Measurements from ENCODE around the gene TOLLIP. TPM values are rescaled to one million over a fixed set of nuclear protein-coding genes. Genes with fewer than 3 reads are reported as not detected.
"Not testable (repeated sequence)": the region's sequence is repeated elsewhere in the genome, so short reads cannot be mapped to it uniquely, and the experiment has no call there.

The TOLLIP gene
- total RNA-seq (11.9 TPM), polyA plus RNA-seq (ENCODE audit: insufficient read depth in 1 of 8, insufficient read length in 8 of 8, low replicate concordance in 1 of 8) (10 to 100 TPM; 22.1 to 29.8 (median 26.2) TPM)
- long read RNA-seq, donor 1, transcript TOLLIP-202 (6 exons, 3,617 nt), result major isoform, 8 of 10 reads
- long read RNA-seq, donor 1, partial matches to known transcripts, result 0 of 10 reads
- long read RNA-seq, donor 1, other reads (novel, unspliced or antisense), result 0 of 10 reads
- long read RNA-seq, donor 2, partial matches to known transcripts, result 0 of 3 reads
- long read RNA-seq, donor 2, other reads (novel, unspliced or antisense), result 0 of 3 reads
- long read RNA-seq, donor 3, transcript TOLLIP-202 (6 exons, 3,617 nt), result major isoform, 22 of 23 reads
- long read RNA-seq, donor 3, partial matches to known transcripts, result 0 of 23 reads
- long read RNA-seq, donor 3, other reads (novel, unspliced or antisense), result 0 of 23 reads
- long read RNA-seq, donor 4, transcript TOLLIP-202 (6 exons, 3,617 nt), result major isoform, 12 of 13 reads
- long read RNA-seq, donor 4, partial matches to known transcripts, result 0 of 13 reads
- long read RNA-seq, donor 4, other reads (novel, unspliced or antisense), result 0 of 13 reads
- long read RNA-seq, donor 5, transcript TOLLIP-202 (6 exons, 3,617 nt), result major isoform, 32 of 33 reads
- long read RNA-seq, donor 5, partial matches to known transcripts, result 0 of 33 reads
- long read RNA-seq, donor 5, other reads (novel, unspliced or antisense), result 0 of 33 reads
- long read RNA-seq, donor 6, transcript TOLLIP-202 (6 exons, 3,617 nt), result major isoform, 21 of 22 reads
- long read RNA-seq, donor 6, partial matches to known transcripts, result 0 of 22 reads
- long read RNA-seq, donor 6, other reads (novel, unspliced or antisense), result 0 of 22 reads
- long read RNA-seq, donor 7, transcript TOLLIP-202 (6 exons, 3,617 nt), result major isoform, 11 of 14 reads
- long read RNA-seq, donor 7, partial matches to known transcripts, result 0 of 14 reads
- long read RNA-seq, donor 7, other reads (novel, unspliced or antisense), result 0 of 14 reads
- long read RNA-seq, donor 8, transcript TOLLIP-202 (6 exons, 3,617 nt), result major isoform, 9 of 9 reads
- long read RNA-seq, donor 8, partial matches to known transcripts, result 0 of 9 reads
- long read RNA-seq, donor 8, other reads (novel, unspliced or antisense), result 0 of 9 reads
- long read RNA-seq, donor 9, transcript TOLLIP-202 (6 exons, 3,617 nt), result major isoform, 9 of 10 reads
- long read RNA-seq, donor 9, partial matches to known transcripts, result 0 of 10 reads
- long read RNA-seq, donor 9, other reads (novel, unspliced or antisense), result 0 of 10 reads
- long read RNA-seq, donor 10, transcript TOLLIP-202 (6 exons, 3,617 nt), result major isoform, 16 of 22 reads
- long read RNA-seq, donor 10, partial matches to known transcripts, result 6 of 22 reads
- long read RNA-seq, donor 10, other reads (novel, unspliced or antisense), result 0 of 22 reads
- long read RNA-seq, donor 11, transcript TOLLIP-202 (6 exons, 3,617 nt), result major isoform, 10 of 10 reads
- long read RNA-seq, donor 11, partial matches to known transcripts, result 0 of 10 reads
- long read RNA-seq, donor 11, other reads (novel, unspliced or antisense), result 0 of 10 reads

- Histone ChIP-seq H3K36me3 (ENCODE audit: control insufficient read depth, insufficient read depth, low read length) (peaks cover 9% of the 10 kb centered on the region), H3K4me3 (ENCODE audit: low read length) (peak within 1 kb of the TSS; percentile 75), H3K27ac (ENCODE audit: low read length) (peak within 1 kb of the TSS; percentile 80), H3K27me3 (ENCODE audit: control insufficient read depth, insufficient read depth, low read length) (no peaks in the 10 kb centered on the region), H3K9me3 (replicated peaks; ENCODE audit: control insufficient read depth, low read depth, low read length) (peaks cover 13% of the 10 kb centered on the region), H3K4me1 (ENCODE audit: control insufficient read depth, insufficient read depth, low read length) (peaks cover 23% of the 10 kb centered on the region)
- peak; percentile 98 for DNase-seq
- WGBS (ENCODE audit: insufficient coverage), result 1% methylated on average over 97 of the region's 97 CpGs
Observed at GRCh38 chr11:1309498-1310317, at the start of gene TOLLIP. TOLLIP (minus strand) TSS chr11:1309632; CDS start chr11:1309498, 134 bp downstream.

- not testable (repeated sequence) for H3K27me3 ChIP-seq (ENCODE audit: control insufficient read depth, insufficient read depth, low read length); H3K4me3 ChIP-seq (ENCODE audit: low read length); H3K4me1 ChIP-seq (ENCODE audit: control insufficient read depth, insufficient read depth, low read length); H3K9me3 ChIP-seq (replicated peaks; ENCODE audit: control insufficient read depth, low read depth, low read length); H3K36me3 ChIP-seq (ENCODE audit: control insufficient read depth, insufficient read depth, low read length); DNase-seq; H3K27ac ChIP-seq (ENCODE audit: low read length)
- 90% methylated on average over 10 of the region's 17 CpGs for WGBS (ENCODE audit: insufficient coverage)
Observed at GRCh38 chr11:1358931-1359330, 49.5 kb upstream of the TOLLIP start.

- no peaks in the 10 kb centered on the region for H3K36me3 ChIP-seq (ENCODE audit: control insufficient read depth, insufficient read depth, low read length)
- DNase-seq, result peak; percentile 48
- no peaks in the 10 kb centered on the region for H3K4me1 ChIP-seq (ENCODE audit: control insufficient read depth, insufficient read depth, low read length)
- peaks cover 1% of the 10 kb centered on the region for H3K9me3 ChIP-seq (replicated peaks; ENCODE audit: control insufficient read depth, low read depth, low read length)
- peaks cover 7% of the 10 kb centered on the region for H3K27me3 ChIP-seq (ENCODE audit: control insufficient read depth, insufficient read depth, low read length)
- no peak overlapping the region for H3K27ac ChIP-seq (ENCODE audit: low read length)
- WGBS (ENCODE audit: insufficient coverage), result 49% methylated on average over 16 of the region's 16 CpGs
- no peak overlapping the region for H3K4me3 ChIP-seq (ENCODE audit: low read length)
Observed at GRCh38 chr11:1358286-1358685, 48.9 kb upstream of the TOLLIP start.

GRCh38 chr11:1356478-1356960, 47.1 kb upstream of the TOLLIP start:
- Histone ChIP-seq H3K36me3 (ENCODE audit: control insufficient read depth, insufficient read depth, low read length) (no peaks in the 10 kb centered on the region), H3K27ac (ENCODE audit: low read length) (no peak overlapping the region), H3K9me3 (replicated peaks; ENCODE audit: control insufficient read depth, low read depth, low read length) (no peaks in the 10 kb centered on the region), H3K4me3 (ENCODE audit: low read length) (no peak overlapping the region), H3K4me1 (ENCODE audit: control insufficient read depth, insufficient read depth, low read length) (no peaks in the 10 kb centered on the region), H3K27me3 (ENCODE audit: control insufficient read depth, insufficient read depth, low read length) (peaks cover 7% of the 10 kb centered on the region)
- 81% methylated on average over 13 of the region's 13 CpGs for WGBS (ENCODE audit: insufficient coverage)
- no peak for DNase-seq

GRCh38 chr11:1356007-1356435, 46.6 kb upstream of the TOLLIP start:
- H3K9me3 ChIP-seq (replicated peaks; ENCODE audit: control insufficient read depth, low read depth, low read length), result no peaks in the 10 kb centered on the region
- H3K4me1 ChIP-seq (ENCODE audit: control insufficient read depth, insufficient read depth, low read length), result no peaks in the 10 kb centered on the region
- H3K27ac ChIP-seq (ENCODE audit: low read length), result no peak overlapping the region
- WGBS (ENCODE audit: insufficient coverage), result 90% methylated on average over 10 of the region's 14 CpGs
- H3K4me3 ChIP-seq (ENCODE audit: low read length), result no peak overlapping the region
- H3K27me3 ChIP-seq (ENCODE audit: control insufficient read depth, insufficient read depth, low read length), result peaks cover 7% of the 10 kb centered on the region
- no peaks in the 10 kb centered on the region for H3K36me3 ChIP-seq (ENCODE audit: control insufficient read depth, insufficient read depth, low read length)
- no peak for DNase-seq

DNA sequence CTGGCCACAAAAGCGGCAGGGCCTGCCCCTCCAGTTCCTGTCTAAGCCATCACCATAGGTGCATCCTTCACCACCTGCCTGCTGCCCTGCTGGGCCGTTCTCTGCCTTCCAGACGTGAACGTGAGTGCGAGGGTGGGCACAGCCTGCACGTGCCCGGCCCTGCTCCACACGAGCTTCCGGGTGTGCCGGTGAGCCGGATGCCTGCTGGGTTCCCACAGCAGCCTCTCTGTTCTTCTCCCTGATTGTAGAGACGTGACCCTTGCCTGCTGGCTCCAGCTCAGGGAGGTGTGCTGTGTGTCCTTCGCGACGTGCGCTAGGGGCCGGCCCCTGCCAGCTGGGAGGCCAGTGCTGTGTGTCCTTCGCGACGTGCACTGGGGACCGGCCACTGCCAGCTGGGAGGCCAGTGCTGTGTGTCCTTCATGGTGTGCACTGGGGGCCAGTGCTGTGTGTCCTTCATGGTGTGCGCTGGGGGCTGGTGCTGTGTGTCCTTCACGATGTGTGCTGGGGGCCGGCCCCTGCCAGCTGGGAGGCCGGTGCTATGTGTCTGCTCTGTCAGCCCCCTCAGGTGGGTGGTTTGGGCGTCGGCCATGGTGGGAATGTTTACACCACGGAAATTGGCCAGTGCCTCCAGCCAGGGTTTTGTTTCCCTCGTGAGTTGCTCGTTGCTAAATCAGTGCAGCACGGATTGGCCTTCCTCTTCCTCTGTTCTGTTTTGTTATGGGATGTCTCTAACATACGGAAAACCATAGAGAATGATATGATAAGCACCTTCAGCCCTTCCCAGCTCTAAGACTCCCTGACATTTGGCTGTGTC, 44.9 kb upstream of the TOLLIP start:
- H3K9me3 ChIP-seq (replicated peaks; ENCODE audit: control insufficient read depth, low read depth, low read length), result no peaks in the 10 kb centered on the region
- 77% methylated on average over 27 of the region's 32 CpGs for WGBS (ENCODE audit: insufficient coverage)
- peaks cover 17% of the 10 kb centered on the region for H3K27me3 ChIP-seq (ENCODE audit: control insufficient read depth, insufficient read depth, low read length)

DNA sequence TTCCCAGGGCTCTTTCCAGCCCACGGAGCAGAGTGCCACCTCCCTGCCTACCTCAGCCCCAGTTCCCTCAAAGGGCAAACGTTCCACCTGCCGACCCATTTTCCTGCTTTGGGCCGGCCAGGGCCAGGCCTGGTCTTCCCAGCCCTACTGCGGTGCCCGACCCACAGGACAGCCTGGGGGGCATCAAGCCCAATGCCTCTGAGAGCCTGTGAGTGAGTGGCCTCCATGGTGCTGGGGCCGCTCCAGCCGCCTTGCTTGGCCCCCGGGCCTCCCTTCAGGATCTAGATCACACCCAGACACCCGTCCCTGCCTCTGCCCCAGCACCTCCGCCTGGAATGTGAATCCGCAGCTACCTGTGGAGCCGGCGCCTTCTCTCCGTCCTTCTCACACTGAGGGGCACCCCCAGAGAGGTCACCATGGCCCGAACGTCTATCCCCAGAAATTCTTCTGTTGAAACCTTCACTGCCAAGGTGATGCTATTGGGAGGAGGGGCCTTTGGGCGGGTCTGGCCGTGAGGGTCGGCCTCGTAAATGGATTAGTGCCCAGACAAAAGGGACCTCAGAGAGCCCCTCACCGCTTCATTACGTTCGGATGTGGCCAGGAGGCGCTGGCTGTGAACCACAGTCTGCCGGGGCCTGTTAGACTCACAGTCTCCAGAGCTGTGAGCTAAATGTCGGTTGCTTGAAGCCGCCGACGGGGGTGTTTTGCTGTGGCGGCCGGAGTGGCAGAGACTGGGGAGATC, 44.1 kb upstream of the TOLLIP start:
- 60% methylated on average over 26 of the region's 32 CpGs for whole genome bisulfite sequencing (ENCODE audit: insufficient coverage)
- H3K27me3 ChIP-seq (ENCODE audit: control insufficient read depth, insufficient read depth, low read length), result peaks cover 25% of the 10 kb centered on the region
- no peak overlapping the region for H3K4me3 ChIP-seq (ENCODE audit: low read length)
- no peak for DNase-seq
- H3K4me1 ChIP-seq (ENCODE audit: control insufficient read depth, insufficient read depth, low read length), result no peaks in the 10 kb centered on the region
- H3K9me3 ChIP-seq (replicated peaks; ENCODE audit: control insufficient read depth, low read depth, low read length), result no peaks in the 10 kb centered on the region
- no peaks in the 10 kb centered on the region for H3K36me3 ChIP-seq (ENCODE audit: control insufficient read depth, insufficient read depth, low read length)
- no peak overlapping the region for H3K27ac ChIP-seq (ENCODE audit: low read length)

More for the DNA sequence above, 44.9 kb upstream of the TOLLIP start:
- Histone ChIP-seq H3K4me1 (ENCODE audit: control insufficient read depth, insufficient read depth, low read length) (no peaks in the 10 kb centered on the region), H3K27ac (ENCODE audit: low read length) (no peak overlapping the region), H3K36me3 (ENCODE audit: control insufficient read depth, insufficient read depth, low read length) (no peaks in the 10 kb centered on the region), H3K4me3 (ENCODE audit: low read length) (no peak overlapping the region)
- DNase-seq, result no peak
